CD4-positive, alpha-beta T cell treated with Interleukin-17A for 4 hours (primary cell): ENCODE results near the gene DPP4.

Experiments used
- DNase-seq: peaks from one replicate; pipeline ENCODE4 v3.0.0-alpha.2; 2020; ENCODE audit warnings: mixed read lengths

DPP4 gene

DNA sequence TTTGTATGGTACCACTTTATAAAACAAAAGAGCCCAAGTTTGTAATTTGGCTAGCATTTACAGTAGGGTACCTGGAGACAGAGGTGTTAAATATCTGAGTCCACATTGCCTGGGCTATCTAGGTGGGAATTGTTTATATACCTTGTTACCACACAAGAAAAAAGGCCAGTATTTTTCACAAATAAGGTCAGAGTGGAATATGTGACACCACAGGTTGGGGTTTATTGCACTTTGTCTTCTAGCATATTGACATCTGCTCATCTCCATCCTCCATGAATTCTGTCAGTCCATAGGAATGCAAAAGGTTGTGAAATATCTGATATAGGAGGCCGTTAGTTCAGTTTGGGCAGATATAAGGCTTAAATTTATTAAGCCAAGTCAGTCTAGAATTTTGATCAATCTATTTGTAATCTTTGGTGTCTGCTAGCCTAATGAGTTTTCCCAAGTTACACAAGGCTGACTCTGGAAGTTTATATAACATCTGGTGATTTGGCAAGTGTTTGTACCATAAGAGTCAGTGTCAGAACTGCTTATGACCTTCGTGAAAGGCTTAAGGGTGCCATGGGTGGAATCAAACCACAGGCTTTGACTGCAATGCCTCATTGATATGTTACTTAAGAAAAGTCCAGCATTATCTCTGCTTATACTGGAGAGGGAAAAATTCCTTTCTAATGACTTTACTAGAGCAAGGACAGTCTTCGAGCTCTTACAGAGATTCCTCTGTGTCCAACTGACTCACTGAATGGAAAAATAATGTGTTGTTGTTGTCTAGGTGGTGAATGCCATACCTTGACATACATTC is 11.3 kb upstream of the DPP4 start:
- DNase-seq: no peak

DNA sequence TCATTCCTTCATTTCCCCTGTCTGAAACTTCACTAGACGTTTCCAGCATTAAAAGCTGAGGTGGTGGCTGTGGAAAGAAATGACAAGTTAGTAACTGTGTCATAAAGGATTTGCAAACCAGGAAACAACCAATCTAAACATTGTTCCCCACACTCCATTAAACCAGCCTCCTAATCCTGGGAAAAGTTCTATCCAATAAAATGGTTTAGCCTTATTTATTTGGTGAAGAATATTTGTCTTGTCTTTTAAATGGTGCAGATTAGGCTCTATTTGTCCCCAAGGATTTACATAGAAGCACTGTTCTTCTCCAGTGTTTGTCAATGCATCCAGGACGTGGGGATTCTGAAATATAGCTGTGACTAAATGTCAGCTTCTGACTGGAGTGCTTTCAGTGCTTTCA is 10.5 kb upstream of the DPP4 start:
- no peak for DNase-seq

DNA sequence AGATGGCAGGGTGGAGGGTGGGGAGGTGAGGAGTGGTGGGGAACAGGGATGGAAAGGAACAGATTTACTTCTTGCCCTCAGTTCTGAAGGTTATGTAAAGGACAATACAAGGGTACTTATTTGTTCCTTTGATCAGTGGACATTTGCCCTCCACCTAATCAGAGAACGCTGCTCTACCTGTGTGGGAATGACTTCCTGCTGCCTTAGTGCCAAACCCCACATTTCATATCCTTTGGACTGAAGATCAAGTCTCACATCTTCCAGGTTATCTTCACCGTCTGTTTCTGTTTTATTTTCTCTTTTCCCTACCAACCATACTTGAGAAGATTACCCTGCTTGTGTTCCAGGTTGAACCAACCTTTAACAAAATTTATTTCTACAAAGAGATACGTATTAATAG is 8.7 kb upstream of the DPP4 start:
- no peak for DNase-seq

DNA sequence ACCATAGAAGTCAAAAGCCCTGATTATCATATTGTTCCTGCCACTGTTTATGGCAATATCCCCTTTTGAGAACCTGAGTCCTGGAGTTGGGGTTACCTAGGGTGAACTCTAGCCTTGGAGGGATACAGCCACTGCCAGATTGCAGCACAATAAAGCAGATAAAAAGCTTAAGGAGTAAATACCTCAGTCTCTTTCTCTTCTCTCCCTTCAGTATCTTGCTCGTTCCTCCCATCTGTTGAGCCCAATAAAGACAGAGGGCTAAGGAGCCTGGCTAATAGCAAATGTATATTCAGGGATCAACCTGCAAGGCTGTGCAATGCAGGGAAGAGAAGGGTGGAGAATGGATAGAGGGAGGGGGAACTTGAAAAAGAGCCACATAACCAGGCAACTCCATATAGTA is 8.0 kb upstream of the DPP4 start:
- no peak for DNase-seq

DNA sequence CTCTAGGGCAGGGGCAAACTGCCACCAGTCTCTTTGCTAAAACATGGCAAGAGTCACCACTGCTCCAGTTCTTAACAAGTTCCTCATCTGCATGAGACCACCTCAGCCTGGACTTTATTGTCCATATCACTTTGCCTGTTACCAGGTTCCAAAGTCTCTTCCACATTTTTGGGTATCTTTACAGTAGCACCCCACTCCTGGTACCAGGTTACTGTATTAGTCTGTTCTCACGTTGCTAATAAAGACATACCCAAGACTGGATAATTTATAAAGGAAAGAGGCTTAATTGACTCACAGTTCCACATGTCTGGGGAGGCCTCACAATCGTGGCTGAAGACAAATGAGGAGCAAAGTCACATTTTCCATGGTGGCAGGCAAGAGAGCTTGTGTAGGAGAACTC is 5.5 kb upstream of the DPP4 start:
- DNase-seq: no peak

DNA sequence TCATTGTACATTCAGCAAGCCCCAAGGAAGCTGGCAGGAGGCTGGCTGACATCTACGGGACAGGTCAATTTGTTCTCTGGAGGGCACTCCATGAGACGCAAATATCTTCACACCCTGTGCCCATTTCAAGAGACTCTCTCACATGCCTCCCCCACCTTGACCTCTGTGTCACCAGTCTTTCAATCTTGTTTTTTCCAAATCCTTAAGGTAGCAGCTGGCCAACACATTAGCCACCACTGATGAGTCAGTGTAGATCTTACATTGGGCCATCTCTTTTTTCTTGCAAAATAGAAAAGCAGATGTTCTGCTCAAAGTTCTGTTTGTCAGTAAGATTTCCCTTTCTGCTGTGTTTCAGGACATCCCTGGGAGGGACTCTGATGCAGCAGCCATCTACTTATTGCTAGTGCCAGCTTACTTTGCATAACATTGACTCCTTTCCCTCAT is 1.7 kb upstream of the DPP4 start:
- DNase-seq: no peak

DNA sequence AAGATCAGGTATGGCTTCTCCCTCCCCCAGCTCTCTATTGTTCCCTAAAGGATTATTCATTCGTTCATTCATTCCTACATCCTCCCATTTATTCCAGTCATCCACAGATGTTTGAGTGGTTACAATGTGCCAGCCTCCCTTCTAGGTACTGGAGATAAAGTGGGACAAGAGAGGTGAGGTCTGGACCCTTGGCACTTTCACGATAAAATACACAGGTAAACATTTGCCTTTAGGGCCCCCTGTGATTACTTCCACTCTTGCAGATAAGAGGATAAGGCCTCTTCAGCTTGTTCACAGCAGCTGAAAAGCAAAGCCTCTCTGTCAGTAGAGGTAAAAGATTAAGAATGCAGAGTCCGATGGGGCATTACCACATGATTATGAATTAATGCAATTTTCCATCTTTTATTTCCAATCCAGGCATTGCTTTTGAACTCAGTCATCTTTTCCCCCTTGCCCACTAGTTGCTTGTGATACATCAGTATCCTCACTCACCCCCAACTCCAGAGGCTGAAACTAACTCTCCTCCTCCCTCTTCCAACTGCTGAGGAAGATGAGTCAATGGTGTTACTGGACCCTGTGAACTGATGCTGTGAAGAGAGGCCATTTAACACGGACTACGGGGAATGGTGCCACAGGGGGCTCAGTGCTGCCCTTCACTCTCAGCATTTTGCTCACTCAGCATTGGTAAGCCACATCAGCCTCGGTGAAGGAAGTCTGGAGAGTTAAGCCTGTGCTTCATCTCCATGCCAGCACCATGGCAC is 1.1 kb upstream of the DPP4 start:
- no peak for DNase-seq

DNA sequence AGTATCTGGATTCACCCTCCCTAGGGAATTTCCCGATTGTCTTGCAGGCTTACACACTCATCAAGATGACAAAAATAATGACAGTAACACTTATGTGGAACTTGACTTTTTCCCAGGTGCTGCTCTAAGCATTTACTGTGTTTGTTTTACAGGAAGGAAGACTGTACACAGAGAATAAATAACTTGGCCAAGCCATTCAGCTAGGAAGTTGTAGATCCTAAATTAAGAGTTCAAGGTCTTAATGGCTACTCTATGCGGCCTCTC is 549 bp upstream of the DPP4 start:
- DNase-seq: no peak

DNA sequence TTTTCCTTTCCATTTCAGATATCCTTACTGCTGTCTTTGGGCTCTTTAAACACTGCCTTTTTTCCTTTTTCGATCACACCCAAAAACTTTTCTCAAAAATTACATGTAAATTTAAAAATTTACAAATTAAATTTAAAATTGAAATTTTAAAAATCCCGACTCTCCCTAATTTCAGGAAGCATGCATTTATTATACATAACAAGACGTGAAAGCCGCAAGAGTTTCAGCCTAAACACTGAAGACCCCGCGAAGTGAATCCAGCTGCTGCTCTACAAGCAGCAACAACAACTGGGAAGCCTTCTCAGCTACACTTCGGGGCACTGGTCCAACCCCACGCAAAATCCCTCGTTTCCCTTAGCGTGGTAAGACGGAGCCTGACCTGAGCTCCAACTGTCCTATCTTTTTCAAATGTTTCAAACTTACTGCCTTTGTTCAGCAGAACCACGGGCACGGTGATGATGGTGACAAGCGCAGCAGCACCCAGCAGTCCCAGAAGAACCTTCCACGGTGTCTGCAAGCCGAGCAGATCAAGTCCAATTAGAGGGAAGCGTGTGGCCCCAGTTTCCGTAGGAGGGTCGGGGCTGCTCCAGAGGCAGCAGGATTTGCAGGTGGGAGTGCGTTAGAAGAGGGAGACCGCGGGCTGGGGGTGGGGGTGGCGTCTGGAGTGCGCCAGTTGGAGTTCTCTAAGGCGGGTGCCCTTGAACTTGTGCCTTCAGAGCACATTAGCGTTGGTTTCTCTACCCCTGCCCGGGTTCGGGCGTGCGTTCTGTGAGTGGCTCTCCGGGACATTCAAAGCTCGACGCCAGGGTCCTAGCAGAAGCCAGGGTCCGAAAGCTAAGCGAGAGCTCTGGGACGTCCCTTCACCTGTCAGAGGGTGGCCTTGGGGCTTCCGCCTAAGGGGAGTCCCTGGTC is 783 bp downstream of the DPP4 start:
- DNase-seq: peak; percentile 52

DNA sequence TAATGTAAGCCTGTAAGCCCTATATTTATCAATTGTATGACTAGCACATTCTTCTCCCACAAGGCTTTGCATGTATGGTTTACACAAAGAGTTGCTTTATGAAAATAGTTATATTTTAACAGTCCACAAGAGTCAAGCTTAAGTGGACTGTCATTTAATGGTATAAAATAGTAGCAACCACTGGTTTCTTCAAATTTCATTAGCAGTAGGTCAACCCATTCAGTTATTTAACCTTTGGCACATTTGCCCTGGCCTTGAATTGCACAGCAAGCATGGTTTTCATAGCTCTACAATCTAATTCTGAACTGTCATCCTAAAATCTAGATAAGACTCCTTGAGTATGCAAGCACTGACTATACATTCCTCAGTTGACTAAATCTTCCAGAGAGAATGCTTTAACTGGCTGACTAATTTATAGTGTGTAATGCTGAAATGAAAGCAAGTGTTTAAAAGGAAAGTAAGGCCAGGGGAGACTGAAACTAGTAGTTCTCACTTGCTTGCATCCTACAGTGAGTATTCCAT is 1.8 kb downstream of the DPP4 start:
- no peak for DNase-seq

DNA sequence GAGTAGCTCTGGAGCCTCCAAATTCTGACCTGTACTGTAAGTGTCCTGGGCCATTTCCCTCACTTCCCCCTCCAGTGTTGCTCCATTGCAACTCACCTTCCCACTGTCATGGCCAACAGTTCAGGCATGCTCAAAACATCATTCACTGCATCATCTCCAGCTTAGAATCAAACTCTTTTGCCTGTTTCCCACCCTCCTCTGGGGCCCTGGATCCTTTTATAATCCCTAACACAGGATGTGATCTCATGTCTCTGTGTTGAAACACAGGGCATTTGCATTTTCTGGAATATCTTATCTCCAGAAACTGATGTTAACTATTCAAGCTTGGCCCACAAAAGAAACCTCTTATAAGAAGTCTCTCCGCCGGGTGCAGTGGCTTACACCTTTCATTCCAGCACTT is 3.0 kb downstream of the DPP4 start:
- no peak for DNase-seq

DNA sequence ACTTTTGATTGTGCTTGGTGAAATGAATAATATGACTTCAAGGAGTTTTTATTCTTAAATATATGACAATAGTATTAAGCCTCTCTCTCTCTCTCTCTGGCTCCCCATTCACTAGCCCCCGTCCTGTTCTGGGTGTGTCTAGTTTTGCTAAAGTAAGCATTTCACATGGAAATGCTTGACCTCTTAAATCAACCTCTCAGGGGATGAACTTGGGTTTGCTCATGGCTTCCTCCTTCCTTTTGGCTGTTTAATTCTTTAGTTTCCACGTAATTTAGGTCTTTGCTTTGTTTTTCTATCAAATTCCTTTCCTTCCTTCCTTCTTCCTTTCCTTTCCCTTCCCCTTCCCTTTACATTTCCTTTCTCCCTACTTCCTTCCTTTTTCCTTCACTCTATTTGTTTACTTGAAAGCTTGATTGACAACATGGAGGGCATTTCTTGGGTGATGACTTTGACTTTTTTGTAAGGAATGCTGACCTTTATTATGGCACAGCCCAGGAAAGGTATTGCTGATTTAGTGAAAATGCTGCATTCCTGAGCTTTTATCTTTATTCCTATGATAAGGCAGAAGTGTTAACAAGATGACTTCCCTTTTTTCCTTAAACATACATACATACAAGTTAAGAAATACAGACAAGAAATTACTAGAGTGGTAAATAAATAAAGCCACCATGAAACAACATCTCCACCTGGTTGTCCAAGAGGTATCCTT is 3.6 kb downstream of the DPP4 start:
- no peak for DNase-seq

DNA sequence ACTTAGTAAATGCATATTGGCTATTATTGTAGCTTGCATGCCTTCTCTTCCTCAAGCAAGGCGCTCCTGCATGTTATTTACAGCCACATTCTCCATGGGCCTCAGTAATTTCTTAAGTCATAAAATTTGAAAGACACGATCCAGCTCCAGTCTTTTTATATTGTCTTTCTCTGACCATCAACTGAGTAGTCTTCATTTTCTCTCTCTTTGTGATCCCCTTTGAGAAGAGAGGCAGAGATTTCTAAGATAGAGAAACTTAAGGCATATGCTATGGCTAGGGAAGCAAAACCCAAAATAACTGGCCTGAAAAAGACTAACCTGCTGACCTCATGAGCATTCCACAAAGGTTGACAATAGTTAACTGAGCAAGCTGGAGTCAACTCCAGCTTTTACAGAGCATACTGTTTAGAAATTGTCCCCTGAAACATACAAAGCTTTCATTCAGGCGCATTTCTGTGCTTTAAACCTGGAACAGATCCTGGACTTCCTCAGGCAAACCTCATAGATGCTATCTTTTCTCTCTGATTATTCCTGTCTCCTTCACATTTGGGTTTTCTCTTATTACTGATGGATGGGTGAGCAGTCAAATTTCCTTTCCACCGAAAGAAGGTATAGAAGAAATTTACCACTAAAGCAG is 4.6 kb downstream of the DPP4 start:
- no peak for DNase-seq

DNA sequence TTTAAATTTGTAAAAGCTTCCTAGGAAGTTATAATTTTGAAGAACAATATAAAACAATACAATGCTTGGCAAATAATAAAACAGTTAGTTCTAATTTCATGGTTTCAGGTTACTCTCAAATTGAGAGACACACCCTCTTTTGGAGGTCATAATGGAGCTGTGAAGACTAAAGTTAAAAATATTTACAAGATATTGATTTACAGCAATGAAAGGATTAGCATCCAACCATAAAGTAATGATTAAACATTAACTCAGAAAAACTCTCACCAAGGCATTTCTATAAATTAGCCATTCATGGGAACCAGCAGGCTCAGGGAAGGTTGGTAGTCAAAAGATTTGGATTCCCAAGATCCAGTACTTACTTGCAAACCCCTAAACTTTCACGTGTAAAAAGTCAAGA is 6.4 kb downstream of the DPP4 start:
- no peak for DNase-seq

DNA sequence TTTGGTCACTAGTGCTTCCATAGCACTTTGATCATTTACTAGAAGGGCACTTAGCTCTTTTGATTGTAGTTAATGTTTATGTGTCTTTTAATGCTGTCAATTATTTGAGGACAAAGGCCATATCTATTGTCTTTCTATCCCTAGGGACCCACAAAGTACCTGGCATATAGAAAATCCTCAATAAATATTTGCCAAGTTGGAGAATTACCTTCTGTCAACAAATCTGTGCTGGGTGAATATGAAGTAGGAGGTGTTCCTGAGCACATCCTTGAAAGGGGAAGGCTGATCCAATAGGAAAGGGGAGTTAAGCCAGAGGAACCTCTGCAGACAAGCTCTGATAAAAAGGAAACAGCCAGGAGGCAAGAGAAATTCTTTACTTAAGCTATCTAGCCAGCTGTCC is 8.2 kb downstream of the DPP4 start:
- DNase-seq: no peak

DNA sequence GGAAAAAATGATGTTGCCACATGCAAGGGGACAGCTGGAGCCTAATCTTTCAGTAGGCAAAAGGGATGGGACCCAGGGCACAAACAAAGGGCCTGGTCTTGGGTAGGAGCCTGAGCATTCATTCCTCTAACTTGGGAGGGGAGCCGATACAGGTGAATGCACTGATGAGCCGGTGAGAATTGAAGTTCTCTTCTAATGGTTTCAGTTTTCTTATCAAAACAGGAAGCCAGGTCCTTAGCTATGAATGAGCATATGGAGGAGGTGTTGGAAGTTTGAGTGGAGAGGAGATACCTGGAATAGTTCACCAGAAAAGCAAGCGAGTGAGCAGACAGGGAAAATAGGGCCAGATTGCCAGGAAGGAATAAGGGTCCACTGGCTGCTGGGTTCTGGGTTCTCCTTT is 10.1 kb downstream of the DPP4 start:
- peak; percentile 27 for DNase-seq

DNA sequence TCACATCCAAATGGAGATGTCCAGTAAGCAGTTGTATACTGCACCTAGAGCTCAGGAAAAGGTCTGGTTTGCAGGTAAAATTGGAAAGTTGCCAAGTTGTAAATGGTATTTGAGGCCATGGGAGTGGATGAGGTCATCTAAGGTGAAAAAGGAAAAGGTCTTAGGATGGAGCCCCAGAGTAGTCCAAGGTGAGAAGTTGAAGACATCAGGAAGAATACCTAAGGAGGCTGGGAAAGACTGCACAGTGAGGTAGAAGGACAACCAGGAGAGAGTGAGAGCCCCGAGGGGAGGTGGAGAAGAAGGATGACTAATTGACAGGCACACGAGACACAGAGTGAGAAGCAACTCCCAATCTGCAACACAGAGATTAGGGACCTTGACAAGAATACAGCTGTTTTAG is 10.7 kb downstream of the DPP4 start:
- peak; percentile 32 for DNase-seq

DNA sequence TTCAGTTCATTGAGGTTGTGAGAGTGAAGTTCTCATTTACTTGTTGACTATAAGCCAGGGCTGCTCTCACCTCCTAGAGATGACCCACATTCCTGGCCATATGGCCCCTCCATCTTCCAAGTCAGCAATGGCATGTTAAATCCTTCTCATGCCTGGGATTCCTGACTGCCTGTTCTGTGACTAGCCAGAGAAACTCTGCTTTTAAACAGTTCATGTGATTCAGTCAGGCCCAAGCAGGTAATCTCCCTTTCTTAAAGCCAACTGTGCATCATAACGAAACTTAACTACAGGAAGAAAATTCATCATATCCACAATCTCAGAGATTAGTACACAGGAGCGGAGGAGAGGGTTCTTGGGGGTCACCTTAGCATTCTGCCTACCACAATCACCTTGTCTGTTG is 11.5 kb downstream of the DPP4 start:
- DNase-seq: no peak

DNA sequence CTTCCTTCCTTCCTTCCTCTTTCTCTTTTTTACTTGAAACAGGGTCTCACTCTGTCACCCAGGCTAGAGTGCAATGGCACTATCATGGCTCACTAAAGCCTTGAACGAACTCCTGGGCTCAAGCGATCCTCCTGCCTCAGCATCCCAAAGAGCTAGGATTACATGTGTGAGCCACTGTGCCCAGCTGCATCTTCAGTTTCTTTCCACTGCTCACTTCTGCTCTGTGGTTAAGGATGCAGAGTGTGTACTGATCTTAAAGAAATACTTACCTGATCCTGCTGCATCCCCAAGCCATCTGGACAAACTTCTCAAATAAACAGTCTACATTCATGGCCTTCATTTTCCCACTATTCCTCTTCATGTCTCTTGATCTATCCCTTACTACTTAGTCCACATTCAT is 13.0 kb downstream of the DPP4 start:
- no peak for DNase-seq

DNA sequence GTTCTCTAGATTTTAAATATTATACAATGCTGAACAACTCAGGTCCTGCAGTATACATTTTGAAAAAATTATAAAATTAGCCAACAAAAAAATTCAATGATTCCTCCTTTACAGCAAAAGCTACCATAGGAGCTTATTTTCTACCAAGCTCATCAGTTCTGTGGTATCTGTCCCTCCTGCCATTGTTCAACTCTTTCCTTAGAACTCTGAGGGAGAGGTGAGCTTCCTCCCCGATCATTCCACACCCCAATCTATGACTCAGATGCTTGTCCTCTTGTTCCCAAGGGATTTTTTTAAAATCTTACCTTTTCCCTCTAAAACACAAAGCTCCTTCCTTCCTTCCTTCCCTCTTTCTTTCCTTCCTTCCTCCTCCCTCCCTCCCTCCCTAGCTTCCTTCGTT is 13.5 kb downstream of the DPP4 start:
- no peak for DNase-seq

DNA sequence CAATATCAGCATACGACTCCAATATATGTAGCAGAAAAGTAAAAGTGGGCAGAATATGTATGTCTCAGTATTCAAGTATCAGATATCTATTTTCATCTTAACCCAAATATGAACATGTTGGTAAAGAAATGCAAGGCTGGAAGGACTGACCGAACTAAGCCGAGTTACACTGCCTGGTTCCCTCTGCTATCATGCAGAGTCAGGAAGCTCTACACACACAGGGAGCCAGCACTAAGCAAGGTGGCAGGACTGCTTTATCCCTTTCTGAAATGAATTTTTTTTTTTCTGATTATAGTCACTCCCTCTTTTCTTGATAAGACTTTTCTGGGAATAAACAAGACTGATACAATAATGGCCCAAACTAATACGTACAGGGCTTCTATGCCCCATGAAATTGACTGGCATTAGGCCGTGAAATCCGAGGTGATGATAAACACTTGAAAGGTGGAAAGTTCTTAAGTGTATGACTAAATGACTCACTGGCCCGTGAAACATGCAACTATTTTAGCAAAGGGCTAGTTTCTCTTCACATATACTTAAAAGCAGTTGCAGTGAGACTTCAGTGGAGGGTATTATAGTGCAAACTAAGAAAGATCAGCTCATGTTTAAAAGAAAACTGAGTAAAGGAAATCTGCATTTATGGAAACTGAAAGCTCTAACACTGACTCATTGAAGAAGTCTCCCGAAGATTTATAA is 14.9 kb downstream of the DPP4 start:
- DNase-seq: peak; percentile 34

DNA sequence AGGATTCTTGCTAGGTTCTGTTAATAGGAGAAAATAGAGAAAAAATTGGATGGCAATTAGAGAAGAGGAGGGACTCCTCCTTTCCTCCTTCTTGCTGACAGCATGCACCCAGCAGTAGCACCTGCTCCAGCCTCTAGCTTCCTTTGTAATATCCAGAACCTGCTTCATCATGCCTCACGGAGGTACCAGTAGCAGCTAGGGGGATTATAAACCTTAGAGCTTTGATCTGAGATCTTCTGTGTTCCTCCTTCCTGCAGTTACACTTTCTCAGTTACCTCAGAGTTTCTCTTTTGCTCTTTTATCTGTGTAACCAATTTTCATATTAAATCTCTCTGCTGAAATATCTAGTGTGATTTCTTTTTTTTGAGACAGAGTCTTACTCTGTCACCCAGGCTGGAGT is 16.6 kb downstream of the DPP4 start:
- DNase-seq: no peak
